ENCODE results near the gene PRKAB1.

The PRKAB1 gene

GRCh38 chr12:119712721-119713120 is 44.8 kb downstream of the PRKAB1 start:
- no peak for TF ChIP-seq FOXP2 (optimal IDR thresholded peaks at IDR 0.05; ENCODE audit: borderline replicate concordance, extremely low read depth, extremely low read length, insufficient read depth)
- TF ChIP-seq TAF1 (IDR thresholded peaks at IDR 0.05; ENCODE audit: borderline replicate concordance, insufficient read depth, low read length) = no peak
- no peak for TF ChIP-seq POLR2AphosphoS5 (IDR thresholded peaks at IDR 0.05; ENCODE audit: low read depth, low read length)
- TF ChIP-seq SIN3A (IDR thresholded peaks at IDR 0.05; ENCODE audit: borderline replicate concordance, insufficient read depth, low read length) = no peak
- TF ChIP-seq REST (IDR thresholded peaks at IDR 0.05; ENCODE audit: insufficient read depth in 1 of 2, low read depth in 2 of 2, low read length in 2 of 2) = no peak

GRCh38 chr12:119713551-119714031 is 45.7 kb downstream of the PRKAB1 start:
- TF ChIP-seq SIN3A (IDR thresholded peaks at IDR 0.05; ENCODE audit: borderline replicate concordance, insufficient read depth, low read length) (no peak), REST (IDR thresholded peaks at IDR 0.05; ENCODE audit: insufficient read depth in 1 of 2, low read depth in 2 of 2, low read length in 2 of 2) (no peak), POLR2AphosphoS5 (IDR thresholded peaks at IDR 0.05; ENCODE audit: low read depth, low read length) (no peak), FOXP2 (optimal IDR thresholded peaks at IDR 0.05; ENCODE audit: borderline replicate concordance, extremely low read depth, extremely low read length, insufficient read depth) (no peak), TAF1 (IDR thresholded peaks at IDR 0.05; ENCODE audit: borderline replicate concordance, insufficient read depth, low read length) (no peak)

- TF ChIP-seq SIN3A (IDR thresholded peaks at IDR 0.05; ENCODE audit: borderline replicate concordance, insufficient read depth, low read length) (no peak), FOXP2 (optimal IDR thresholded peaks at IDR 0.05; ENCODE audit: borderline replicate concordance, extremely low read depth, extremely low read length, insufficient read depth) (no peak), REST (IDR thresholded peaks at IDR 0.05; ENCODE audit: insufficient read depth in 1 of 2, low read depth in 2 of 2, low read length in 2 of 2) (no peak), POLR2AphosphoS5 (IDR thresholded peaks at IDR 0.05; ENCODE audit: low read depth, low read length) (no peak), TAF1 (IDR thresholded peaks at IDR 0.05; ENCODE audit: borderline replicate concordance, insufficient read depth, low read length) (no peak)
Observed at GRCh38 chr12:119714614-119715267, 46.8 kb downstream of the PRKAB1 start.

- no peak for TF ChIP-seq POLR2AphosphoS5 (IDR thresholded peaks at IDR 0.05; ENCODE audit: low read depth, low read length)
- no peak for TF ChIP-seq FOXP2 (optimal IDR thresholded peaks at IDR 0.05; ENCODE audit: borderline replicate concordance, extremely low read depth, extremely low read length, insufficient read depth)
- TF ChIP-seq SIN3A (IDR thresholded peaks at IDR 0.05; ENCODE audit: borderline replicate concordance, insufficient read depth, low read length) = no peak
- TF ChIP-seq TAF1 (IDR thresholded peaks at IDR 0.05; ENCODE audit: borderline replicate concordance, insufficient read depth, low read length) = no peak
- TF ChIP-seq REST (IDR thresholded peaks at IDR 0.05; ENCODE audit: insufficient read depth in 1 of 2, low read depth in 2 of 2, low read length in 2 of 2) = no peak
Observed at GRCh38 chr12:119715268-119715620, 47.3 kb downstream of the PRKAB1 start.

Measured in PFSK-1 (cell line).